Transverse colon (tissue), 4 donors: ENCODE measurements around the gene LRP11.

Experiments used
- CTCF ChIP-seq, 5 experiments: fragments of 200-600 bp in 3 of 5; fragments of 450-650 bp in 2 of 5; sonication (generic) in 3 of 5; IDR thresholded peaks; 1 replicate in 2 of 5; 2 replicates in 3 of 5; pipeline ENCODE4 v1.5.1; 2016 to 2017; ENCODE audit warnings: antibody characterized with exemption in 5 of 5, inconsistent platforms in 3 of 5, mild to moderate bottlenecking in 2 of 5, moderate library complexity in 1 of 5
- POLR2A ChIP-seq: fragments of 450-650 bp; IDR thresholded peaks from one replicate; pipeline ENCODE4 v1.6.1; 2016; ENCODE audit warnings: antibody characterized with exemption, mild to moderate bottlenecking, moderate library complexity
- POLR2AphosphoS5 ChIP-seq, 3 donors: sonication (generic); formaldehyde crosslinking; IDR thresholded peaks; one replicate each; pipeline ENCODE4 v1.6.1; 2016; ENCODE audit warnings: antibody characterized with exemption in 3 of 3

GRCh38 chr6:149825292-149825691, 38.9 kb downstream of the LRP11 start:
- TF ChIP-seq POLR2A (no peak), CTCF (IDR thresholded peaks at IDR 0.05) (no peak), POLR2AphosphoS5 (IDR thresholded peaks at IDR 0.05) (no peak)
